Suprapubic skin (tissue), 3 donors: ENCODE data around the gene APPBP2.

Experiments used
- POLR2AphosphoS5 ChIP-seq, 3 donors: sonication (generic); formaldehyde crosslinking; IDR thresholded peaks; one replicate each; pipeline ENCODE4 v1.6.1; 2017; ENCODE audit warnings: antibody characterized with exemption in 3 of 3
- TF ChIP-seq, protein P1 (sequence below), 2 donors: fragments of 200-600 bp in 1 of 2; fragments of 450-650 bp in 1 of 2; sonication (generic) in 1 of 2; IDR thresholded peaks; one replicate each; pipeline ENCODE4 v1.5.1; 2016 to 2019; ENCODE audit warnings: antibody characterized with exemption in 2 of 2, mild to moderate bottlenecking in 1 of 2, moderate library complexity in 1 of 2

DNA sequence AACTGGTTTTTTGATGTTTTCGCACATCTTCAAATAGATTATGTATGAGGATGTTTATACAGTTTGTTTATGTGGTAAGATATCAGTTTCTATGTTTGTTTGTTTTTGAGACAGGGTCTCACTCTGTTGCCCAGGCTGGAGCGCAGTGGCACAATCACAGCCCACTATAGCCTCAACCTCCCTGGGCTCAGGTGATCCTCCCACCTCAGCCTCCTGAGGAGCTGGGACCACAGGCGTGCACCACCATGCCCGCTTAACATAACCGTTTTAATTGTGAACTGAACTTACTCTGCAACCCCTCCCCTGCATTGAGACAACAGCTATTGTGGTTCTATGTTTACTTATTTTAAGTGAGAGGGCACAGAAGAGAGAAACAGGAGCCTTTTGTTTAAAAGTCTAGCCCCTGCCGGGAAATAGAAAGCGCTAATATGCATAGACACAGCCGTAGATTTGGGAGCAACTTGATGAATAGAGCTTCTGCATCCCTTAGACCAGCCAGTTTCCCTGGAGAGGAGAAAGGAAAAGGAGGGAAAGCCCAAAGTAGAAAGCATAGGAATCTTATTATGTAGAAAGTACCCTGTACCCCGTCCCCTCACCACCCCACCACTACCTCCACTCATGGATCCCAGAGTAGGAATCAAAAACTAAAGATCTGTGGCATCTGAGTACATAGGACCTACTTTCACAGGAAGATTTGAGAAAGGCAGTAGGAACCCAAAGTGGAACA lies 19.6 kb upstream of the APPBP2 start:
- no peak for TF ChIP-seq POLR2AphosphoS5 (IDR thresholded peaks at IDR 0.05)
- TF ChIP-seq, protein P1, sequence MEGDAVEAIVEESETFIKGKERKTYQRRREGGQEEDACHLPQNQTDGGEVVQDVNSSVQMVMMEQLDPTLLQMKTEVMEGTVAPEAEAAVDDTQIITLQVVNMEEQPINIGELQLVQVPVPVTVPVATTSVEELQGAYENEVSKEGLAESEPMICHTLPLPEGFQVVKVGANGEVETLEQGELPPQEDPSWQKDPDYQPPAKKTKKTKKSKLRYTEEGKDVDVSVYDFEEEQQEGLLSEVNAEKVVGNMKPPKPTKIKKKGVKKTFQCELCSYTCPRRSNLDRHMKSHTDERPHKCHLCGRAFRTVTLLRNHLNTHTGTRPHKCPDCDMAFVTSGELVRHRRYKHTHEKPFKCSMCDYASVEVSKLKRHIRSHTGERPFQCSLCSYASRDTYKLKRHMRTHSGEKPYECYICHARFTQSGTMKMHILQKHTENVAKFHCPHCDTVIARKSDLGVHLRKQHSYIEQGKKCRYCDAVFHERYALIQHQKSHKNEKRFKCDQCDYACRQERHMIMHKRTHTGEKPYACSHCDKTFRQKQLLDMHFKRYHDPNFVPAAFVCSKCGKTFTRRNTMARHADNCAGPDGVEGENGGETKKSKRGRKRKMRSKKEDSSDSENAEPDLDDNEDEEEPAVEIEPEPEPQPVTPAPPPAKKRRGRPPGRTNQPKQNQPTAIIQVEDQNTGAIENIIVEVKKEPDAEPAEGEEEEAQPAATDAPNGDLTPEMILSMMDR (IDR thresholded peaks at IDR 0.05), result no peak
